NCI-H460 (cell line): ENCODE results near the gene DHRS3. TPM values are rescaled to one million over a fixed set of nuclear protein-coding genes. Genes with fewer than 3 reads are reported as not detected.
"Not testable (repeated sequence)": the region's sequence is repeated elsewhere in the genome, so short reads cannot be mapped to it uniquely, and the experiment has no call there.

ENCODE experiments used
- DNase-seq: peaks from one replicate; pipeline ENCODE4 v3.0.0-alpha.2; 2016; ENCODE audit warnings: low read depth; ENCODE audit errors: extremely low read depth
- total RNA-seq: library from RNA; depleted of rRNA; stranded (reverse); fragments of >200 nt; shearing (Covaris generic); gene quantifications from 2 replicates; pipeline ENCODE4 v1.2.3, GENCODE V29; 2014

The DHRS3 gene
- total RNA-seq, 1 experiment from 2014 or later: 19.1 TPM

DNA sequence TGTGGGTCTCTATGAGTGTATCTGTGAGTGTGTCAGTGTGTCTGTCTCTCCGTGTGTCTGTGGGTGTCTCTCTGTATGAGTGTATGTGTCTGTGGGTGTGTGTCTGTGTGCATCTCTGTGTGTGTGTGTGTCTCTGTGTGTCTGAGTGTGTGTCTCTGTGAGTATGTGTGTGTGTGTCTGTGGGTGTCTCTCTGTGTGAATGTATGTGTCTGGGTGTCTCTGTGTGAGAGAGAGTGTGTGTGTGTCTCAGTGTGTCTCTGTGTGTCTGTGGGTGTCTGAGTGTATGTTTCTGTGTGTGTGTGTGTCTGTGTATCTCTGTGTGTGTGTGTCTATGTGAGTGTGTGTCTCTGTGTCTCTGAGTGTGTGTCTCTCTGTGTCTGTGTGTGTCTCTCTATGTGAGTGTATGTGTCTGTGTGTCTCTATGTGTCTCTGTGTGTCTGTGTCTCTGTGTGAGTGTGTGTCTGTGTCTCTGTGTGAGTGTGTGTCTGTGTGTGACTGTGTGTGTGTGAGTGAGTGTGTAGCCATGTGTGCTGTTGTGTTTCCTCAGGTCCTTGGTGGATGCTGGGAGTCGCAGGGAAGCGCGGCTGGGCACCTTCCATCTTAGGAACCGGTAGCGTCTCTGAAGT is 33.0 kb downstream of the DHRS3 start:
- no peak for DNase-seq

- DNase-seq: no peak
Observed at GRCh38 chr1:12583484-12583883, 34.5 kb downstream of the DHRS3 start.

DNA sequence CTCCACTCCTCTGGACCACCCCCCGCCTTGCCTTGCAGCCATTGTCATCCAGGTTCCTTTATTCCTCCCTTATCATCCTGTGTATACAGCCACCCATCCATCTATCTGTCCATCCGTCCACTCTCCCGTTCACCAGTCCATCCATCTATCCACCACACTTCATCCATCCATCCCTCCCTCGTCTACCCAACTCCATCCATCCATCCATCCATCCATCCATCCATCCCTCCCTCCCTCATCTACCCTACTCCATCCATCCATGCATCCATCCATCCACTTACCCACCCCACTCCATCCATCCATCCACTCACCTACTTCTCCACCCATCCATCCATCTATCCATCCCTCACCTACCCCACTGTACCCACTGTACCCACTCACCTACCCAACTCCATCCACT is 35.4 kb downstream of the DHRS3 start:
- DNase-seq: no peak

DNA sequence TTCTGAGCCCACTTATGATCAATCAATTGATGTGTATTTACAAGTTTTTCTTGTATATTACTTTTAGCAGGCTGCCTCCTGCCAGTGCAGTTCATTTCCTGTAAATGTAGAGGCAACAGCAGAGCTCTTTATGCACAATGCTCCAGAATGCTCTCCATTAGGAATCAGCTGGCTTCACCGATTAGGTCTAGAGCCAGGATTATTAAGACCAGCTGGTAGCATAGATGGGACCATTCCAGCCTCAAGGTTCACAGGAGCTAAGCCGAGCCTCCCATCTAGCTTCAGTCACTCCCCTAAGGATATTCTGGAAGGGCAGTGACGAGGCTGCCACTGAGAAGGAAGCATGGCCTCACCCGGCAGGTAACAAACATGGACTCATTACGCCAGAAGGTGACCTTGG is 36.8 kb downstream of the DHRS3 start:
- DNase-seq: no peak

DNA sequence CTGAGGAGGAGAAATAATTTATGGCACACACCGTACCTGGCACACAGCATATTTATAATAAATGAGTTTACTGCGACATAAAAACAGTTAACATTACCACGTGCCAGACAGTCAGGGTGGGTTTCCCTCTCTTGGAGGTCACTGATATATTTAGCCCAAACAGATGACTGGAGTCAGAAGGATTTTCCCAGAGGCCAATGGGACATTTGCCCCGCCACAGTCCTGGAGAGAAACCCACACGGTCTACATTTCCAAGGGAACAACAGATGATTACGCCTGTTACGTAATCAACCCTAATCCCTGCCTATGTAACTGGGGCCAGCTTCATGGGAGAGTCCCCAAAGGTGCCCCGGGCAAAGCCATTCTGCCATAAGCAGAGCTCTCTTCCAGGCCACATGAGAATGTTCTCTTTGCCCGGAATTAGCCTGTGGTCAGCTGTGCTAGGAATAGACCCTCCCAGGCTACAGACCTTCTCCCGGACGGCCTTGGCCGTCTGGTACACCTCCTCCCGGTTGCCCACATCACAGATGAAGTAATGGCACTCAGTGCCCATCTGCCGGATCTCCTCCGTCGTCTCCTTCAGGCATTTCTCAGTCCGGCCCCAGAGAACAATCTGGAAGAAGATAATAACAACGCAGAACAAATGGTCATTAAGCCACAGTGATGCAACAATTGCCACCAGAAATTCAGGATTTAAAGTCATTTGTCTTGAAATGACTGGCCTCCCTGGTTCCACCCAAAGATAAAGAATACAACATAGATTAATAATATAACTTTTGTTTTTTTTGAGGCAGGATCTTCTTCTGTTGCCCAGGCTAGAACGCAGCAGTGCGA is 37.7 kb downstream of the DHRS3 start:
- no peak for DNase-seq

GRCh38 chr1:12578860-12579422 is 39.1 kb downstream of the DHRS3 start:
- DNase-seq: no peak

- no peak for DNase-seq
Observed at GRCh38 chr1:12577020-12577419, 41.0 kb downstream of the DHRS3 start.

DNA sequence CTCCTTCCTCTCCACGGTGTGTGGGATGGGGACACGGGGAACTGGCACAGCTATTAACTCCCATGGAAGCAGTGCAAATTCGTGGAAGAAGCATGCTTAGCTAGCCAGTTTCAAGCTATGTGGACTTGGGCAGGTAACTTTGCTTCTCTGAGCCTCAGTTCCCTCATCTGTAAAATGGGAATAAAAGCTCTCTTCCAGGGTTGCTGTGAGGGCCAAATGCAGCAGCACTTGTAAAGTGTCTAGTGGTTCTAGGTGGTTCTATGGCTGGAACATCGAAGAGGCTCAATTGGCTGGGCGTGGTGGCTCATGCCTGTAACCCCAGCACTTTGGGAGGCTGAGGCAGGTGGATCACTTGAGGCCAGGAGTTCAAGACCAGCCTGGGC is 43.3 kb downstream of the DHRS3 start:
- no peak for DNase-seq

DNA sequence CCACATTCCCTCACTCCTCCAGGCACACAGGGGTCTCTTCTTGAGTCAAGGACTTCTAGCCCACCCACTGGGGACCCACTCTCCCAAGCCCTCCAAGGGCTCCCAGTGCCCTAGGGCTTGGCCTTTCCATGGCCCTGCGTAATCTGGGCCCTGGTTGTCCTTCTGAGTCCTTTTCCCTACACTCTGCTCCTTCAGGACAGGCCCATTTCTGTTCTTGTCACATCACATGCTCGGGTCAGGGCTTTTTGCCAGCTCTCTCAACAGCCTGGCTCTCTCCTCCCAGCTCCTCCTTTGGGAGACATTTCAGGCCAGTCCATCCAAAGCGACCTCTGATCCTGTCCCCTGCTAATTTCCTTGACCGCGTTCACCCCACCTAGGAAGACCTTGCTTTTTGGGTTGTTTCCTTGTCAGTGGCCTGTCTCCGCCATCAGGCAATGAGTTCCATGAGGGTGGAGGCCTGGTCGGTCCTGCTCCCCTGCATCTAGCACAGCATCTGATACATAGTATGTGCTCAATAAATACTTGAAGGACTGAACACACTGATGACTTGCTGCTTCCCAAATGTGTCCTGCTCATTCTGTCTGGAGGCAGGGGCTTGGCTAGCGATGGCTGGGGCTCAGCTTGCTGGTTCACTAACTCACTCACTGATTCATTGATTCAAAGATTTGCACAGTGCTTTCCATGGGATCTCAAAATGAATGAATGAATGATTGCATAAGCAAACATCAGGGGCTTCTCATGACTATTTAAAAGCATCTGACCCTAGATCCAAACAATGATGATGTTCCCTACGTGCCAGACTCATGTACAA is 44.8 kb downstream of the DHRS3 start:
- DNase-seq: no peak

DNA sequence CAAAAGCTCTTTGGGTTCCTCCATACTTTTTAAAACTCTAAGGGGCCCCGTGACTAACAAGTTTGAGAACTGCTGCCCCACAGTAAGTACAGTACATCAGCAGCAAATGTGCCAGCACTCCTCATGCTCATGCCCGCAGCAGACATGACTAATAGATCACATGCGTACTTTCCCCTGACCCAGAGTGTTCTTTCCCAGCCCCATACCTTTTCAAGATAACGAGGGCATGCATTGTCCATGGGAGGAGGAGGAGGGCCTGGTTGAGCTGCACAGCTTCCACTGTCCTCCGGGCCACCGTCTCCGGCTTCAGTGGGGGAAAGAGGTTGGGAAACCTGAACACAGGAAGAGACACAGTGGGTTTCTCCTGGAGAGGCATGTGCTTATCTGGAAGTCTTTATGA is 45.5 kb downstream of the DHRS3 start:
- no peak for DNase-seq

DNA sequence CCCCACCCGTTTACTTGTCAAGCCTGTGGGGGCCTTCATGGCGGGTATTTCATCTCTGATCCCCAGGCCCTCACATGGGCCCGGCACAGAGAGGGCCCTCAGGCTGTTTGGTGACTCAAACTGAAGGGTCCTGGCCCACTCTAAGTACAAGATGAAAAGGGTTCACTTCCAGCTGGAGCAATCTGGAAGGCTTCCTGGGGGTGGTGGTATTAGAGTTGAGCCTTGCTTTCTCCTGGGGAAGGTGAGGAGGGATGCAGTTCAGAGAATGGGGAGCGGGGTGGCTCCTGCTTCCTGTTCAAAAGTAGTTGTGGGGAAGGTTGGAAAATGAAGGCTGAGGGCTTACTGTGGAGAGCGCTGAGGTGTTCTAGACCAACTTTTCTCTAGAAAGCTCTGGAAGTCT is 47.7 kb downstream of the DHRS3 start:
- no peak for DNase-seq

- no peak for DNase-seq
Observed at GRCh38 chr1:12568009-12568767, 49.8 kb downstream of the DHRS3 start.

- no peak for DNase-seq
Observed at GRCh38 chr1:12567288-12567819, 50.7 kb downstream of the DHRS3 start.

DNA sequence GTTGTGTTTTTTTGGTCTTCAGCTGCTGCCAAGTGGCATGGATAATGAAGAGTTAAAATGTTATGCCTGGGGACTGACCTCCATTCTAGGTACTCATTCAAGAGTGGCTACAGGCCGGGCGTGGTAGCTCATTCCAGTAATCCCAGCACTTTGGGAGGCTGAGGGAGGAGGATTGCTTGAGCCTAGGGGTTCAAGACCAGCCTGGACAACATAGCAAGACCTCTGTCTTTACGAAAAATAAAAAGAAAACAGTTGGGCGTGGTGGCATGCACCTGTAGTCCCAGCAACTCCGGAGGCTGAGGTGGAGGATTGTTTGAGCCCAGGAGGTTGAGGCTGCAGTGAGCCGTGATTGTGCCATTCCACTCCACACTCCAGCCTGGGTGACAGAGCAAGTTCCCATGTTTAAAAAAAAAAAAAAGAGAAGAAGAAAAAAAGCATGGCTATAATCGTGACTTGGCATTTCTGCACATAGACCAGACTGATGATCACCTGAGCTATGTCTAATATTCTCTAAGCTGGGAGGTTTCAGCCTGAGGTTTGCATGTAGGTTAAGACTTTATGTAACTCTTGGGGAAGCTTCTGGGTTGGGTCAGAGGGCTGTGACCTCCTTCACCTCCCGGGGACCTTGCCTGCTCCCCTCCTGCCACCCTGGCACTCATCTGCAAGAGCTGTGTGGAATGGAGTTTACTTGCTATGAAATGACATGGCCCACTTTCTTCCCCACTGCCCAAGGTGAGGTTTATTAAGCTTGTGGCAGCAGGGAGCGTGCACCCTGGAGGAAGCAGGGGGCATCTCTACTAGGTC is 51.3 kb downstream of the DHRS3 start:
- no peak for DNase-seq

GRCh38 chr1:12565966-12566352 is 52.1 kb downstream of the DHRS3 start:
- DNase-seq: no peak

DNA sequence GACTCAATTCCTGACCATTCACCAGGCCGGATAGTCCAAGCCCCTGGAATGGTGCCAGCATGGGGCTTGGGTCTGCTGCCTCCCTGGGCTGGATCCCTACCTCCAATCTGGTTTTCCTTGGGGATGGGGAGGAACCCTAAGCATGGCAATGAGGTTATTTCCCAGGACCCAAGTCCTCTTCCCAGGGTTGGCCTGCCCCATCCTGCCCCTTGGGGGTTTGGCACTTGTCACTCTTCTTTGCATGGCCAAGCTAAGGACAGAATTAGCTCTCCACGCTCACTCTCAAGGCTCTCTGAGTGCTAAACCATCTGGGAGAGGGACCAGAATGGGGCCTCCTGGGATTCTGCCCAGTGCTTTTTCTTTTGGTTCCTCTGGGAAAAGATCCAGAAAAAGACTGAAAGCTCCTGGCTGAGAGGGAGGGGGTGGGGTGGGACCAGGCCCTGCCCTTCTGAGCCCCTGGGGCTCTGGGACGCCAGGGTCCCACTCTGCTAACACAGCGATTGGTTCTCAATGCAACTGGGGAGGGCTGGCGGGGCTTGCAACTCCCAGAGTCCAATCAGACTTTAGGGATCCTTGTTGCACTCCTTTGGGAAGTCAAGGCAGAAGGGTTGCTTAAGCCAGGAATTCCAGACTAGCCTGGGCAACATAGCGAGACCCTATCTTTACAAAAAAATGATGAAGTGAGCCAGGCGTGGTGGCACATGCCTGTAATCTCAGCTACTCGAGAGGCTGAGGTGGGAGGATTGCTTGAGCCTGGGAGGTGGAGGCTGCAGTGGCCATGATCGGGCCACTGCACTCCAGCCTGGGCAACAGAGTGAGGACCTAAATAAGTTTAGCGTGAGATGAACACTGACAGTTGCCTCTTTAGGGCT is 52.7 kb downstream of the DHRS3 start:
- DNase-seq: no peak

DNA sequence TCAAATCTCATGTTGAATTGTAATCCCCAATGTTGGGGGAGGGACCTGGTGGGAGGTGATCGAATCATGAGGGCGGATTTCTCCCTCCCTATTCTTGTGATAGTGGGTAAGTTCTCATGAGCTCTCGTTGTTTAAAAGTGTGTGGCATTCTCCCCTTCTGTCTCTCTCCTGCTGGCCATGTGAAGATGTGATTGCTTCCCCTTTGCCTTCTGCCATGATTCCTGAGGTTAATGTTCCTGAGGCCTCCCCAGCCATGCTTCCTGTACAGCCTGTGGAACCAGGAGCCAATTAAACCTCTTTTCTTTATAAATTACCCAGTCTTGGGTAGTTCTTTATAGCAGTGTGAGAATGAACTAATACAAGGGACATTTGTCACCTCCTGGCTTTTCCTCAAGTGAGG is 53.8 kb downstream of the DHRS3 start:
- not testable (repeated sequence) for DNase-seq

DNA sequence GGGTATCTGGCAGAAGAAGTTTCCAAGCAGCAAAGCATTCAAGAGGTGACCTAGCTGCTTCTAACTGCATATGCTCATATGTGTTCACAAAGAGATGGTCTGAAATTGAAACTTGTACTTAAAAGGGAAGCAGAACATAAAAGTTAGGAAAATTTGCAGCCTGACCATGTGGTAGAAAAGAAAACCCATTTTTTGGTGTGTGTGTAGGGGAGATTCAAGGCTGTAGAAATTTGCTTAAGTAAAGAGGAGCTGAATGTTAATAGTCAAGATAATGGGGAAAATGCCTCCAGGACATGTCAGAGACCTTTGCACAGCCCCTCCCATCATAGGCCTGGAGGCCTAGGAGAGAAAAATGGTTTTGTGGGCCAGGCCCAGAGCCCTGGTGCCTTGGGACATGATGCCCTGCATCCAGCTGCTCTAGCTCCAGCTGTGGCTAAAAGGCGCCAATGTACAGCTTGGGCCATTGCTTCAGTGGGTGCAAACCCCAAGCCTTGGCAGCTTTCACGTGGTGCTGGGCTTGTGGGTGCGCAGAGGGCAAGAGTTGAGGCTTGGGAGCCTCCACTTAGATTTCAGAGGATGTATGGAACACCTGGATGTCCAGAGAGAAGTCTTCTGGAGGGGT is 54.9 kb downstream of the DHRS3 start:
- no peak for DNase-seq
